ENCODE measurements around the gene GUCY1A2. TPM values are rescaled to one million over a fixed set of nuclear protein-coding genes. Genes with fewer than 3 reads are reported as not detected.
"Not testable (repeated sequence)": the region's sequence is repeated elsewhere in the genome, so short reads cannot be mapped to it uniquely, and the experiment has no call there.

Gene GUCY1A2
- total RNA-seq, 4 donors from 2014 or later, result 22.6 to 147 (median 71.3) TPM

GRCh38 chr11:106787454-106787853, 230.8 kb downstream of the GUCY1A2 start:
- Histone ChIP-seq H3K36me3 (no peaks in the 10 kb centered on the region), H3K27me3 (no peaks in the 10 kb centered on the region), H3K4me1 (no peaks in the 10 kb centered on the region), H3K27ac (no peak overlapping the region), H3K4me3 (no peak overlapping the region), H3K9me3 (no peaks in the 10 kb centered on the region)
- TF ChIP-seq POLR2A (IDR thresholded peaks at IDR 0.05) (no peak), CTCF (IDR thresholded peaks at IDR 0.05) (no peak)
- DNase-seq, result no peak
- intact Hi-C loops (cut with DNase I; ENCODE audit: low total_unique reads), result no loop called here

- H3K36me3 ChIP-seq, result no peaks in the 10 kb centered on the region
Observed at GRCh38 chr11:106785913-106786650, 232.2 kb downstream of the GUCY1A2 start.

GRCh38 chr11:106777302-106777701, 241.0 kb downstream of the GUCY1A2 start:
- H3K27me3 ChIP-seq; H3K4me3 ChIP-seq; H3K9me3 ChIP-seq; H3K36me3 ChIP-seq; DNase-seq; H3K27ac ChIP-seq; intact Hi-C loops (cut with DNase I; ENCODE audit: low total_unique reads); H3K4me1 ChIP-seq: not testable (repeated sequence)

More at GRCh38 chr11:106785913-106786650, 232.2 kb downstream of the GUCY1A2 start:
- no peaks in the 10 kb centered on the region for H3K27me3 ChIP-seq
- no peaks in the 10 kb centered on the region for H3K4me1 ChIP-seq
- intact Hi-C loops (cut with DNase I; ENCODE audit: low total_unique reads), result no loop called here
- H3K4me3 ChIP-seq, result no peak overlapping the region
- TF ChIP-seq CTCF (IDR thresholded peaks at IDR 0.05) (no peak), POLR2A (IDR thresholded peaks at IDR 0.05) (no peak)
- no peaks in the 10 kb centered on the region for H3K9me3 ChIP-seq
- DNase-seq, result no peak
- H3K27ac ChIP-seq, result no peak overlapping the region

GRCh38 chr11:106770489-106771085, 247.7 kb downstream of the GUCY1A2 start:
- Histone ChIP-seq H3K9me3 (no peaks in the 10 kb centered on the region), H3K4me1 (no peaks in the 10 kb centered on the region), H3K27ac (no peak overlapping the region), H3K4me3 (no peak overlapping the region), H3K36me3 (no peaks in the 10 kb centered on the region), H3K27me3 (no peaks in the 10 kb centered on the region)
- no peak for DNase-seq
- intact Hi-C loops (cut with DNase I; ENCODE audit: low total_unique reads), result no loop called here
- TF ChIP-seq POLR2A (IDR thresholded peaks at IDR 0.05), result no peak
- no peak for TF ChIP-seq CTCF (IDR thresholded peaks at IDR 0.05)

- TF ChIP-seq POLR2A (IDR thresholded peaks at IDR 0.05), result no peak
- TF ChIP-seq CTCF (IDR thresholded peaks at IDR 0.05), result no peak
- intact Hi-C loops (cut with DNase I; ENCODE audit: low total_unique reads), result no loop called here
- no peak for DNase-seq
- Histone ChIP-seq H3K27ac (no peak overlapping the region), H3K36me3 (no peaks in the 10 kb centered on the region), H3K27me3 (no peaks in the 10 kb centered on the region), H3K4me1 (no peaks in the 10 kb centered on the region), H3K4me3 (no peak overlapping the region), H3K9me3 (no peaks in the 10 kb centered on the region)
Observed at GRCh38 chr11:106765469-106766258, 252.6 kb downstream of the GUCY1A2 start.

Data from uterus (tissue), 4 donors.